Uterus (tissue), 4 donors: ENCODE measurements around the gene SLC7A1. TPM values are rescaled to one million over a fixed set of nuclear protein-coding genes. Genes with fewer than 3 reads are reported as not detected.
"Not testable (repeated sequence)": the region's sequence is repeated elsewhere in the genome, so short reads cannot be mapped to it uniquely, and the experiment has no call there.

Experiments used
- DNase-seq, 2 donors: peaks; one replicate each; pipeline ENCODE4 v3.0.0-alpha.2; 2019 to 2020
- H3K27ac ChIP-seq, 2 donors: fragments of 200-600 bp; sonication (generic); 1 replicate in 1 of 2; 2 replicates in 1 of 2; pipeline ENCODE4 v1.5.1; 2016 to 2018
- H3K27me3 ChIP-seq, 2 donors: fragments of 200-600 bp; sonication (generic); one replicate each; pipeline ENCODE4 v1.5.1; 2018 to 2019; ENCODE audit warnings: control low read depth in 1 of 2
- H3K36me3 ChIP-seq, 2 donors: fragments of 200-600 bp; sonication (generic); one replicate each; pipeline ENCODE4 v1.5.1; 2019; ENCODE audit warnings: control low read depth in 1 of 2
- H3K4me1 ChIP-seq, 2 donors: fragments of 200-600 bp; sonication (generic); one replicate each; pipeline ENCODE4 v1.5.1; 2018 to 2019; ENCODE audit warnings: control low read depth in 1 of 2
- H3K4me3 ChIP-seq, 2 donors: fragments of 200-600 bp; sonication (generic); 1 replicate in 1 of 2; 2 replicates in 1 of 2; pipeline ENCODE4 v1.5.1; 2018 to 2019; ENCODE audit warnings: mild to moderate bottlenecking in 1 of 2
- H3K9me3 ChIP-seq, 2 donors: fragments of 200-600 bp; sonication (generic); one replicate each; pipeline ENCODE4 v1.5.1; 2019; ENCODE audit warnings: control low read depth in 1 of 2
- POLR2A ChIP-seq, 2 donors: fragments of 450-650 bp; IDR thresholded peaks; one replicate each; pipeline ENCODE4 v1.6.1; 2016; ENCODE audit warnings: antibody characterized with exemption in 2 of 2, mild to moderate bottlenecking in 1 of 2, moderate library complexity in 1 of 2
- intact Hi-C: fragments of 100-400 bp; cut with DNase I; formaldehyde crosslinking; loops from one replicate; pipeline ENCODE4 v1.15.1; 2023; ENCODE audit warnings: low total_unique reads
- total RNA-seq, 4 donors: library from RNA; depleted of rRNA in 3 of 4; stranded (reverse); fragments of >200 nt in 3 of 4; gene quantifications; one replicate each; pipeline versions ENCODE4 v1.1.0 to v1.2.4, GENCODE V29; 2014 to 2023
- TF ChIP-seq, protein P1 (sequence below), 4 experiments: fragments of 200-600 bp in 2 of 4; fragments of 450-650 bp in 2 of 4; sonication (generic) in 2 of 4; IDR thresholded peaks; one replicate each; pipeline ENCODE4 v1.5.1; 2016 to 2019; ENCODE audit warnings: antibody characterized with exemption in 4 of 4, mild to moderate bottlenecking in 2 of 4, moderate library complexity in 1 of 4
- donor health status: DM: yes; HTN: yes; CAD: no.

Gene SLC7A1
- 10 to 100 TPM in 2 of 4 donors, 1 to 10 TPM in 2; 4.1 to 39.0 (median 10.8) TPM for total RNA-seq

DNA sequence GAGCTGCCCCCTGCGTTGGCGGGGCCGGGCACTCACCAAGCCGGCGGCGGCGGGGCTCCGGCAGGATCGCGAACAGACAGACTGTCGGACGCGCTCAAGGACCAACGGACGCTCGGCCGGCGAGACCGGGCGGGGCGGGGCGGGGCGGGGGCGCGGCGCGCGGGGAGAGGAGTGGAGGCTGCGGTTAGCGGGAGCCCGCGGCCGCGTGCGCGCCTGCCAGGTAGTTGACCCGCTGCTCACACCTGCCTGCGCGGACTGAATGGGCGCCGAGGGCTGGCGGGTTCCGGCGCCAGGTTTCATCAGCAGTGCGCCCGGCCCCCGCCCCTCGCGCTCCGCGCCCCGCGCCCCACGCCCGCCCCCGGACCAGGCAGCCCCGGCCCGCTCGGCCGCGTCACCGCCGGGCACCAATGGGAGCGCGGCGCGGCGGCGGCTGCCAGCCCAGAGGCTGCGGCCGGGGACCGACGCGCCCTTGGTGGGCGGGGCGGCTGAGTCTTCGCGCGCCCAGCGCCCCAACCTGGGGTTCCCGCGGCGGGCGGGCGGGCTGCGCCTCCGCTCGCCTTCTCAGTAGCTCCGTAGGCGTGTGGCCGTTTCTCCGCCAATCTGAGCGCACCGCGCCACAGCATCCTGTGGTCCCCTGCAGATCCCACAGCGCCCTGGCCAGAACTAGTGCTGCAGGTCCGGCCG is at the start of gene SLC7A1:
Gene SLC7A1, minus strand, starts transcription at position 309 of the 684 bp plus-strand sequence. CDS start 59,500 bp downstream, outside the sequence.
- Histone ChIP-seq H3K4me3 (peak within 1 kb of the TSS; percentile 60 to 98), H3K36me3 (no peaks in the 10 kb centered on the region), H3K27me3 (no peaks in the 10 kb centered on the region), H3K9me3 (no peaks in the 10 kb centered on the region), H3K4me1 (no peaks in the 10 kb centered on the region), H3K27ac (peak within 1 kb of the TSS; percentile 89 to 98)
- DNase-seq, result peak; percentile 67 to 77
- intact Hi-C loops, result loop anchor here (10.0 kb wide), 1 partner anchor 519 kb away; no protein-coding TSS in a partner anchor
- TF ChIP-seq, protein P1, sequence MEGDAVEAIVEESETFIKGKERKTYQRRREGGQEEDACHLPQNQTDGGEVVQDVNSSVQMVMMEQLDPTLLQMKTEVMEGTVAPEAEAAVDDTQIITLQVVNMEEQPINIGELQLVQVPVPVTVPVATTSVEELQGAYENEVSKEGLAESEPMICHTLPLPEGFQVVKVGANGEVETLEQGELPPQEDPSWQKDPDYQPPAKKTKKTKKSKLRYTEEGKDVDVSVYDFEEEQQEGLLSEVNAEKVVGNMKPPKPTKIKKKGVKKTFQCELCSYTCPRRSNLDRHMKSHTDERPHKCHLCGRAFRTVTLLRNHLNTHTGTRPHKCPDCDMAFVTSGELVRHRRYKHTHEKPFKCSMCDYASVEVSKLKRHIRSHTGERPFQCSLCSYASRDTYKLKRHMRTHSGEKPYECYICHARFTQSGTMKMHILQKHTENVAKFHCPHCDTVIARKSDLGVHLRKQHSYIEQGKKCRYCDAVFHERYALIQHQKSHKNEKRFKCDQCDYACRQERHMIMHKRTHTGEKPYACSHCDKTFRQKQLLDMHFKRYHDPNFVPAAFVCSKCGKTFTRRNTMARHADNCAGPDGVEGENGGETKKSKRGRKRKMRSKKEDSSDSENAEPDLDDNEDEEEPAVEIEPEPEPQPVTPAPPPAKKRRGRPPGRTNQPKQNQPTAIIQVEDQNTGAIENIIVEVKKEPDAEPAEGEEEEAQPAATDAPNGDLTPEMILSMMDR (IDR thresholded peaks at IDR 0.05), result peak in 2 of 4 experiments; percentile 4 to 18
- TF ChIP-seq POLR2A (IDR thresholded peaks at IDR 0.05), result peak in 1 of 2 donors; percentile 42

- DNase-seq, result no peak
- H3K4me1 ChIP-seq, result no peaks in the 10 kb centered on the region
- no peaks in the 10 kb centered on the region for H3K36me3 ChIP-seq
- no peaks in the 10 kb centered on the region for H3K27me3 ChIP-seq
- no peaks in the 10 kb centered on the region for H3K9me3 ChIP-seq
- H3K4me3 ChIP-seq, result no peak overlapping the region
- H3K27ac ChIP-seq, result no peak overlapping the region
- TF ChIP-seq POLR2A (IDR thresholded peaks at IDR 0.05), result no peak
- TF ChIP-seq, protein P1 (IDR thresholded peaks at IDR 0.05), result no peak
- intact Hi-C loops, result no loop called here
Observed at GRCh38 chr13:29640665-29641064, 45.2 kb upstream of the SLC7A1 start.

DNA sequence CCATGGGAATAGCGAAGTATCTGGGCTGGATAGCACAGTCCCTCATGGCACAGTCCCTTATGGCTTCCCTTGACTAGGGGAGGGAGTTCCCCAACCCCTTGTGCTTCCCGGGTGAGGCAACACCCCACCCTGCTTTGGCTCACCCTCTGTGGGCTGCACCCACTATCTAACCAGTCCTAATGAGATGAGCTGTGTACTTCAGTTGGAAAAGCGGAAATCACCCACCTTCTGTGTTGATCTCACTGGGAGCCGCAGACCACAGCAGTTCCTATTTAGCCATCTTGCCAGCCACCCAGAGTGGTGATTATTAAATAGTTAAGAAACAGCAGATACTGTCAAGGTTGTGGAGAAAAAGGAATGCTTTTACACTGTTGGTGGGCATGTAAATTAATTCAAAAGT is 41.3 kb upstream of the SLC7A1 start:
- intact Hi-C loops, H3K27ac ChIP-seq, DNase-seq, H3K36me3 ChIP-seq, H3K9me3 ChIP-seq, H3K27me3 ChIP-seq, H3K4me3 ChIP-seq, H3K4me1 ChIP-seq: not testable (repeated sequence)

- no peaks in the 10 kb centered on the region for H3K4me1 ChIP-seq
- H3K27me3 ChIP-seq, result no peaks in the 10 kb centered on the region
- H3K4me3 ChIP-seq, result no peak overlapping the region
- intact Hi-C loops, result no loop called here
- no peak for DNase-seq
- no peaks in the 10 kb centered on the region for H3K36me3 ChIP-seq
- no peaks in the 10 kb centered on the region for H3K9me3 ChIP-seq
- TF ChIP-seq POLR2A (IDR thresholded peaks at IDR 0.05), result no peak
- TF ChIP-seq, protein P1 (IDR thresholded peaks at IDR 0.05), result no peak
- no peak overlapping the region for H3K27ac ChIP-seq
Observed at GRCh38 chr13:29624997-29625396, 29.5 kb upstream of the SLC7A1 start.

DNA sequence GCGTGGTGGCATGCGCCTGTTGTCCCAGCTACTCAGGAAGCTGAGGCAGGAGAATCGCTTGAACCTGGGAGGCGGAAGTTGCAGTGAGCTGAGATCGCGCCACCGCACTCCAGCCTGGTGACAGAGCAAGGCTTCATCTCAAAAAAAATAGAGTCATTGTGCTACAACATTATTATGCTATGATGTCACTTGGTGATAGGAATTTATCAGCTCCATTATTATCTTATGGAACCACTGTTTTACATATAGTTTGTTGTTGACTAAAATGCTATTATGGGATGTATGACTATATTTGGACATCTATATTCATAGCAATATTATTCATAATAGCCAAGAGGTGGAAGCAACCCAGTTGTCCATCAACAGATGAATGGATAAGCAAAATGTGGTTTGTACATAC is 26.4 kb upstream of the SLC7A1 start:
- no peak for TF ChIP-seq POLR2A (IDR thresholded peaks at IDR 0.05)
- TF ChIP-seq, protein P1 (IDR thresholded peaks at IDR 0.05), result no peak
- no peak overlapping the region for H3K4me3 ChIP-seq
- no peaks in the 10 kb centered on the region for H3K4me1 ChIP-seq
- no peaks in the 10 kb centered on the region for H3K36me3 ChIP-seq
- intact Hi-C loops, result no loop called here
- H3K27ac ChIP-seq, result no peak overlapping the region
- no peaks in the 10 kb centered on the region for H3K9me3 ChIP-seq
- H3K27me3 ChIP-seq, result no peaks in the 10 kb centered on the region
- no peak for DNase-seq
